Mucosa of descending colon (tissue), 3 donors: ENCODE measurements around the gene KCP. TPM values are rescaled to one million over a fixed set of nuclear protein-coding genes. Genes with fewer than 3 reads are reported as not detected.

Source experiments
- ATAC-seq: fragments of 200-7000 bp; cut with Tn5 transposase; one replicate; pipeline ENCODE4 v1.9.1; 2020; ENCODE audit warnings: mild to moderate bottlenecking, moderate library complexity
- DNase-seq, 3 donors: peaks; one replicate each; pipeline ENCODE4 v3.0.0-alpha.2; 2020
- H3K36me3 ChIP-seq: fragments of 200-600 bp; one replicate; pipeline ENCODE4 v1.8.0; 2021; ENCODE audit warnings: low read depth, mild to moderate bottlenecking
- H3K4me1 ChIP-seq: fragments of 200-600 bp; one replicate; pipeline ENCODE4 v1.8.0; 2021; ENCODE audit warnings: low read depth, mild to moderate bottlenecking
- H3K4me3 ChIP-seq: fragments of 200-600 bp; one replicate; pipeline ENCODE4 v1.8.0; 2021; ENCODE audit warnings: mild to moderate bottlenecking
- H3K9me3 ChIP-seq: fragments of 200-600 bp; one replicate; pipeline ENCODE4 v1.8.0; 2021; ENCODE audit warnings: mild to moderate bottlenecking
- intact Hi-C, 2 donors: fragments of 100-400 bp; cut with DNase I in 1 of 2; cut with micrococcal nuclease in 1 of 2; formaldehyde crosslinking; loops; one replicate each; pipeline versions ENCODE4 v1.11.0 to v1.11.1; 2022; cut with DNase I, micrococcal nuclease
- total RNA-seq, 3 donors: library from RNA; stranded (reverse); fragmentation: NEBNext Ultra II Directional in 2 of 3; extraction: Animal tissue kit (Norgen Biotek cat#: 25700) in 2 of 3; gene quantifications; one replicate each; pipeline versions ENCODE4 v1.2.1 to v1.2.4, GENCODE V29; 2021 to 2023
- TF ChIP-seq, protein P1 (sequence below): fragments of 200-600 bp; IDR thresholded peaks from one replicate; pipeline ENCODE4 v1.8.0; 2022; ENCODE audit warnings: antibody characterized with exemption, mild to moderate bottlenecking
- donor health status: DM: no; HTN: no; CAD: no; lungs with moderate emphysema.
- donor health status: DM: no; HTN: no; CAD: no.
- donor health status: DM: no; HTN: yes; CAD: no.

The KCP gene
- total RNA-seq, 3 donors from 2014 or later = 0.47 to 1.7 (median 1.4) TPM

DNA sequence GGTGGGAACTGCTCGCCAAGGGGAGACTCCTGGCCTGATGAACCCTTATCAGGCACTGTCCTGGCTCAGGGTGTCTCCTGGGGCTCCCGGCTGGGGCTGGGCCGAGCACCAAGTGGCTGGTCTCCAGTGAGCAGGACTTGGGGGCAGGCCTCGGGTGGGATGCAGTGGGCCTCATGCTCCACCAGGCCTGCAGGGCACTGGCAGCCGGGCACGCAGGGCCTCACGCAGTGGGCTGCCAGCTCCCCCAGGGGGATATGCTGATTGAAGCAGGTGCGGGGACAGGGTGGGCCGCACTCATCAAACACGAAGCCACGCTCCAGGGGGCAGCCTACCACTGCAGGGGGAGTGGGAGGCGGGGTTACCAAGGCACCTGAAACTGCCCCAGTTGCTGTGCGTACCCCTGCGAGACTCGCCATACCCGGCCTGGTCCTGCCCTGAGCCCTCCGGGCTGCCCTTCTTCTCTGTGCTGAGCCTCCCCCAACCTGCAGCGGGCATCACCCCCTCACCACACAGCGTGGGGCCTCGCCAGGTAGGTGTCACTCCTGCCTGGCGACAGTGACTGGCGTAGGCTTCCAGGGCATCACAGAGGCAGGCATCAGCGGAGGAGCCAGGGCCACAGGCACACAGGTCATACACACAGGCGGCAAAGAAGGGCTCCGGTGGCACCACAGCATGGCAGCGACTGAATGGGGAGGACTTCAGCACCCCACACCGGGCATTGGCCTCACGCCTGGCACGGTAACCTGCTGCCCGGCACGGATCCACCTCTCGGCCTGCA is 33.3 kb downstream of the KCP start:
- intact Hi-C loops = no loop called here
- Histone ChIP-seq H3K4me1 (peaks cover 13% of the 10 kb centered on the region), H3K9me3 (no peaks in the 10 kb centered on the region), H3K4me3 (no peak overlapping the region), H3K36me3 (no peaks in the 10 kb centered on the region)
- peak in 2 of 3 donors; percentile 39 to 49 for DNase-seq
- TF ChIP-seq, protein P1, sequence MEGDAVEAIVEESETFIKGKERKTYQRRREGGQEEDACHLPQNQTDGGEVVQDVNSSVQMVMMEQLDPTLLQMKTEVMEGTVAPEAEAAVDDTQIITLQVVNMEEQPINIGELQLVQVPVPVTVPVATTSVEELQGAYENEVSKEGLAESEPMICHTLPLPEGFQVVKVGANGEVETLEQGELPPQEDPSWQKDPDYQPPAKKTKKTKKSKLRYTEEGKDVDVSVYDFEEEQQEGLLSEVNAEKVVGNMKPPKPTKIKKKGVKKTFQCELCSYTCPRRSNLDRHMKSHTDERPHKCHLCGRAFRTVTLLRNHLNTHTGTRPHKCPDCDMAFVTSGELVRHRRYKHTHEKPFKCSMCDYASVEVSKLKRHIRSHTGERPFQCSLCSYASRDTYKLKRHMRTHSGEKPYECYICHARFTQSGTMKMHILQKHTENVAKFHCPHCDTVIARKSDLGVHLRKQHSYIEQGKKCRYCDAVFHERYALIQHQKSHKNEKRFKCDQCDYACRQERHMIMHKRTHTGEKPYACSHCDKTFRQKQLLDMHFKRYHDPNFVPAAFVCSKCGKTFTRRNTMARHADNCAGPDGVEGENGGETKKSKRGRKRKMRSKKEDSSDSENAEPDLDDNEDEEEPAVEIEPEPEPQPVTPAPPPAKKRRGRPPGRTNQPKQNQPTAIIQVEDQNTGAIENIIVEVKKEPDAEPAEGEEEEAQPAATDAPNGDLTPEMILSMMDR = no peak
- ATAC-seq = no peak

DNA sequence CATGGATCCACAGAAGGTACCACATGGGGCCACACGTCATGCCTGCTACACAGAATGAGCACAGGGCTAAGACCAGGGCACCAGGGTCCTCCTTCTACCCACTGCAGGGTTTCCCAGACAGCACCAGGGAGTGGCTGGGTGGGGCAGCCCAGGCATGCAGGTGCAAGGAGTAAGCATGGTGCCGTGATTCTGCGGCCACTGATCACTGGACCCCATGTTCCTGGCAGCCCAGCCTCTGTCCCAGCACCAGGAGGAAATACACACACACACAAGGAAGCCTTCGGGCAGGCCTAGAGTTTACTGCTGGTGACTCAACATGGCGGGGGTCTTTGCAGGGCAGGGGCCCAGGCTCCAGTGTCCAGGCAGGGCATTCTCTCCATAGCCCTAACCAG is 33.9 kb downstream of the KCP start:
- H3K4me3 ChIP-seq = no peak overlapping the region
- peaks cover 13% of the 10 kb centered on the region for H3K4me1 ChIP-seq
- ATAC-seq = peak; percentile 62
- H3K36me3 ChIP-seq = no peaks in the 10 kb centered on the region
- intact Hi-C loops = no loop called here
- DNase-seq = peak; percentile 56 to 71 (median 71)
- TF ChIP-seq, protein P1 = no peak
- H3K9me3 ChIP-seq = no peaks in the 10 kb centered on the region

DNA sequence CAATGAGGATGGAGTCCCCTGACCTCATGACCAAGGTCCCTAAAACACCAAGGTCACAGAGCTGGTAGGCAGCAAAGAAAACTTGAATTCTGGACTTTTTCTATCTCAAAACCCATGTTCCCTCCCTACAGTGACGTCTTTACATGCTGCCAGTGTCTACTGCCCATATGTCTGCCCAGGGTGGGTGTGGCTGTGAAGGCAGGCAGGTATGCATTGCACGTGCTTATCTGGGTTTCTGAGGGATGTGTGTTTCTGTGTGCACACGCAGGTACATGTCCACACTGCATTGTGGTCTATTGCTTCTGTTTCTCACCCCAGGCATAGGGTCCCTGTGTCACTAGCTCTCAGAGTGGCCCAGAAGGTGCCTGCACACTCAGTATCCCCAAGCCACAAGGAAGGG is 34.4 kb downstream of the KCP start:
- H3K9me3 ChIP-seq = no peaks in the 10 kb centered on the region
- TF ChIP-seq, protein P1 = no peak
- peak; percentile 38 to 60 (median 45) for DNase-seq
- no peak overlapping the region for H3K4me3 ChIP-seq
- ATAC-seq = peak; percentile 61
- peaks cover 13% of the 10 kb centered on the region for H3K4me1 ChIP-seq
- H3K36me3 ChIP-seq = no peaks in the 10 kb centered on the region
- intact Hi-C loops = no loop called here

DNA sequence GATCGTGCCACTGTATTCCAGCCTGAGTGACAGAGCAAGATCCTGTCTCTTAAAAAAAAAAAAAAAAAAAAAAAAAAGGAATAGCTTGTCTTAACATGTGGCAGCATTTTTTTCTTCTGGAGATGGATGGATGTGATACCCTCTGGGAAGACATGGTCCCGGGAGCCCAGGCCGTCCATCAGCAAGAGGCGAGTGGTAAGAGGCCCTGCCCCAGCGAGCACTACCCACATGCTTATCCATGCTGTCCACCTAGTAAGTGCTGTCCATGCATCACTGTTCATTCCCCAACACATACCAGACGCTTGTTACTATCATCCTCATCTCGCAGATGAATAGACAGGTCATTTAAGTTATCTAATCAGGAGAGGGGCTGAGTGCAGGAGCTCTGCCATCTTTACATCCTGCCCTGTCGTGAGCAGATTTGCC is 35.0 kb downstream of the KCP start:
- H3K36me3 ChIP-seq = no peaks in the 10 kb centered on the region
- ATAC-seq (no peak), DNase-seq (peak in 2 of 3 donors; percentile 20 to 38)
- no peak overlapping the region for H3K4me3 ChIP-seq
- intact Hi-C loops = no loop called here
- H3K4me1 ChIP-seq = peaks cover 13% of the 10 kb centered on the region
- TF ChIP-seq, protein P1 = no peak
- no peaks in the 10 kb centered on the region for H3K9me3 ChIP-seq

DNA sequence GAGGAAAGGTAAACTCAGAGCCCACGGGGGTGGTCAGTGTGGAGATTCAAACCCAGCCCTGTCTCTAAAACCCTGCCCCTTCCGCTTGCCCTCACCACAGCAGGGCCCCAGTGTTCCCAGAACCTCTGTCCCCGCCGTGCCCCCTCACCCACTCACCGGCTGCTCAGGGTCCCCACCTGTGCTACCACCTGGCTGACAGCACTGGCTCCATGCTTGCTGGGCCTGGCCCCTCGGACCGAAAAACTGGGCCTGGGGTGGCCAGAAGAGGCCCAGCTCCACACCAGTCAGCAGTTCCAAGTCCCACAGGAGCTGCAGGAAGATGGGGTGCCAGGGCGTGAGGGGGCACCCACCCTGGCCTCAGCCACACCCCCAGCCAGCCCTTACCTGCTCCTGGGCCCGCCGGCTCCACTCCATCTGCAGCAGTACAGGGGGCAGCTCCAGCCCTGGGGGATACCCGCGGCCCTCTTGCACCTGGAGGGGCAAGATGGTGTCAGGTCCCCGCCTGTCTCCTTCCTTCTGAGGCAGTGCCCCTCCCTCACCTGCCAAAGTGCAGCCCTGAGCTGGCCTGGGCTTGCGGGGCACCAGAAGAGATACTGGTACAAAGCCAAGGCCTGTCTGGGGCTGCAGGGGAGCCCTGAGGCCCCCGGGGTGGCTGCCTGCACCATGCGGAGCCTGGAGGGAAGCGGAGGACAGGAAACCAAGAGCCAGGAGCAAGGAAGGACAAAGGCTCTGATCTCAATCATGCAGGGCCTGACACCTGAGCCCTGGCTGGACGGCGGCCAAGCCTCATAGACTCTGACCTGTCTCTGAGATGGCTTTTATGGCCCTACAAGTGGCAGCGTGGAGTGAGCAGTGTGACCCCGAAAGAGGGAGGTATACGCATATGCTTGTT is 36.1 kb downstream of the KCP start:
- peaks cover 20% of the 10 kb centered on the region for H3K4me1 ChIP-seq
- peak; percentile 80 for ATAC-seq
- no peak overlapping the region for H3K4me3 ChIP-seq
- no peaks in the 10 kb centered on the region for H3K9me3 ChIP-seq
- DNase-seq = peak; percentile 89 to 95 (median 90)
- no peaks in the 10 kb centered on the region for H3K36me3 ChIP-seq
- TF ChIP-seq, protein P1 = no peak
- intact Hi-C loops = no loop called here
